Urothelium cell line (cell line): ENCODE data around the gene SERPINA1.
"Not testable (repeated sequence)": the region's sequence is repeated elsewhere in the genome, so short reads cannot be mapped to it uniquely, and the experiment has no call there.

ENCODE experiments used
- DNase-seq: peaks from one replicate; pipeline ENCODE4 v3.0.0; 2011; ENCODE audit warnings: low spot score, mixed read lengths
- FAIRE-seq: peaks from 2 replicates; lab custom pipeline; 2011; peaks lifted over from hg19 to GRCh38; lab: Jason Lieb, UNC

The SERPINA1 gene

DNA sequence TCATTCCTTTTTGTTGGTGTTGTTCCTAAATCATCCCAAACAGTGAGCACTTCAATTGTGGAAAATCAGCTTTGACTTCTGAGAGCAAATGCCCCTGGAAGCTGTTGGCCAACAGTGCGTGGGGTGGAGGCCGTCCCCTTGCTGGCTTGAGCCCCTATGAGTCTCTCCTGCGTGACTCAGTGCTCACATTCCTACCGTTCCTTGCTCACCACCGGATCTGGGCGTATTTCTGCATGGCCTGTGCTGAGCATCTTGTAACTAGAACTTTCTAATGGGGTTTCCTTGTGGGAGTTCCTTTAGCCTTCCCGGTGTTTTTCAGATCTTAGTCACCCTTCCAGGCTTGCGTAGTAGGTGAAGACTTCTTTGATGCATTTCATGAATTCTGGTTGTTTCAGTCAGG is 14.7 kb downstream of the SERPINA1 start:
- DNase-seq: peak; percentile 81
- FAIRE-seq: no peak

DNA sequence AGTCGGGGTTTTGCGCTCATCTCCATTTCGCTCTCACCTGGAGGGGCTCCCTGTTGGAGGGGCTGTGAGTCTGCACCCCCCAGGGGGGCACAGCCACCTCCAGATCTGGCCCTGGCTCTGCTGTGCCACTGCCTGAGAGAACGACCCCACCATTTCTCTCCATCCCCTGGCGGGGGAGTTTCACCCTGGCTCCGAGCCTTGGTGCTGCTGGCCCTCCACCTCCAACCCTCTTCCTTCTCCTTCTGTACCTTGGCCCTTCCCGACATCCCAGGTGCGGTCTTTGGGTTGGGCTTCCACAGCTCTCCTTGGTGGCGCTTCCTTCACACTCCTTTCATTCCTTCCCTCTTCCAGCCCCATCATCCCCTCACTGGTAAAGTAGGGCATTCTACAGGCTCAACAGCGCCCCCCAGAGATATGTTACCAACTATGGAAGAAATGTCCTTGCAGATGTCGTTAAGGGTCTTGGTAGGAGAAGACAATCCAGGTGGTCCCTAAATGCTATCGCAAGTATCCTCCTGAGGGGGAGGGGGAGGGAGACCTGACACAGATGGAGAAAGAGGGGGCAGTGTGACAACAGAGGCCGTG is 16.3 kb downstream of the SERPINA1 start:
- FAIRE-seq (no peak), DNase-seq (no peak)

DNA sequence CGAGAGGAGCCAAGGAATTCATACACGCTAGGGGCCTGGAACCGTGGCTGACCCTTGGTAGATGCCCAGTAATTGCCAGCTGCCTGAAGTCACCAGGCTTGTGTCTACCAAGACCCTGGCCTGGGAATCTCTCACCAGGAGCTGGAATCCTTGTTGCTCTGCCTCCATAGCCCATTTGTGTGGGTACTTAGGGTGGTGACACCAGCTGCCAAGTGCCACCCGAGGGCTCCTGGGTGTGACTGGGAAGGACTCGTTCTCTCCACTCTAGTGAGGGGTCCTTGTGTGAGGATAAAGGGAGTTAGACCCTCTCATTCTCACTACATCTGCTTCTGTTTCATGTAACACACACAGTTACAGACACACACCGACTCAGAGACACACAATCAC is 17.9 kb downstream of the SERPINA1 start:
- DNase-seq (no peak), FAIRE-seq (no peak)

DNA sequence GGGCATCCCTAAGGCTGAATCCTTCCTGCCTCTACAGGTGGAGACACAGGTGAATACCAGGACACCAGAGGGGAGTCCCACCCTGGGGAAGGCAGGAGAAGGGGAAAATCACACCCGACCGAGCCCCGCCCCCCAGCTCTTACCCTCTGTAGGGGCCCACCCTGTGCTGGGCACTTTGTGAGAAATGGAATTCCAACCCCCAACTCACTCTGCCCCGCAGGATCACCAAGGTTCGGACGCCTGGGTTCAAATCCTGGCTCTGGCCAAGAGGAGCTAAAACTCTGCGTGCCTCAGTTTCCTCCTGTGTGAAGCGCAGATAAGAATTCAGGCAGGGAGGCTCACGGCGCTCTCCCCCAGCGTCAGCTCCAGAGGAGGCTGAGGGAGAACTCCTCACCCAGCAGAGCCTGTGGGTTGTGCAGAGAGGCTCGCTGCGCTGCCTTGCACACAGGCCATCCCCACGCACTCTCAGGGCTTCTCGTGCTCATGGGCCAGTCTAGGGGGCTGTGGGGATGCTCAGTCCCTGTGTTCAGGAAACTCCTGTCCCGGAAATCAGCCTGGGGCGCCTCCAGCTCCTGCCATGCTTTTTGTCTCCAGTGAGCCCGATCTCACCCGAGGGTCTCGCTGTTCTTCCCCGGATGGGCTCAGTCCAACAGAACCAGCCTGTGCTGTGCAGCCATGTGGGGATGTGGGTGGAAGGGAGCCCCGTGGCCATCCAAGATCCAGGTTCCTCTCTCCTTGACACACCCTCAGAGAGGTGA is 18.5 kb downstream of the SERPINA1 start:
- DNase-seq, FAIRE-seq: not testable (repeated sequence)

DNA sequence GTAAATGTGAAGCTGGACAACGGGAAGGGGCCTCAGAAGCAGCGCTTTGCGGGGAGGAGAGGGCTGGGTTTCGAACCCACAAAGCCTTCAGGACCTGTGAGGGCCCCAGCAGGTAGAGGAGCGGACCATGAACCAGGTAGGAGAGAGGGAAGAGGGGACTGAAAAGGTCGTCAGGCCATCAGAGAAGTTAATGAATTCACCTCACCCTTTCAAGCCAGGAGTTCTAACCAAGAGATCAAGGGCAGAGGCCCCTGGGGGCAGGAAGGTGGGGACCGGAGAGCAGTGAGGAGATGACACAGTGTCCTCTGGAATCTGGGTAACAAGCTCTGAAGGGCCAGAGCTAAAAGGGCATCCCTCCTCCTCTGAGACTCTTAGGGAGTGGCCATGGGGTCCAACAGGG is 19.4 kb downstream of the SERPINA1 start:
- DNase-seq (no peak), FAIRE-seq (no peak)

DNA sequence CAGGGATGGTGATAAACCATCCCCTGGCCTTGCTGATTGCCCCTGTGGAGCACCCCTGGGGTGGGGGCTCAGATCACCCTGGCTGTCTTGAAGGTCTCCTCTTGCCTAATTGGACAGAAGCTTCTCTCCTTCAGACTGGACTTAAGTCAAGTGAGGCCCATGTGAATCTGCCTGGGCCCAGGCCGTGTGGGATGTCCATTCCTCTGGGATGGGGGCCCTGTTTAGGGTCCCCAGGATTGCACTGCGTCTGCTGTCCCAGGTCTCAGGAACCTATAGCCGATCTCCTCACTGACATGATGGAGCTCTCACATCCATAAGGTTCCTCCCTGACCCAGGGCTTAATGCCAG is 20.2 kb downstream of the SERPINA1 start:
- FAIRE-seq: no peak
- no peak for DNase-seq

DNA sequence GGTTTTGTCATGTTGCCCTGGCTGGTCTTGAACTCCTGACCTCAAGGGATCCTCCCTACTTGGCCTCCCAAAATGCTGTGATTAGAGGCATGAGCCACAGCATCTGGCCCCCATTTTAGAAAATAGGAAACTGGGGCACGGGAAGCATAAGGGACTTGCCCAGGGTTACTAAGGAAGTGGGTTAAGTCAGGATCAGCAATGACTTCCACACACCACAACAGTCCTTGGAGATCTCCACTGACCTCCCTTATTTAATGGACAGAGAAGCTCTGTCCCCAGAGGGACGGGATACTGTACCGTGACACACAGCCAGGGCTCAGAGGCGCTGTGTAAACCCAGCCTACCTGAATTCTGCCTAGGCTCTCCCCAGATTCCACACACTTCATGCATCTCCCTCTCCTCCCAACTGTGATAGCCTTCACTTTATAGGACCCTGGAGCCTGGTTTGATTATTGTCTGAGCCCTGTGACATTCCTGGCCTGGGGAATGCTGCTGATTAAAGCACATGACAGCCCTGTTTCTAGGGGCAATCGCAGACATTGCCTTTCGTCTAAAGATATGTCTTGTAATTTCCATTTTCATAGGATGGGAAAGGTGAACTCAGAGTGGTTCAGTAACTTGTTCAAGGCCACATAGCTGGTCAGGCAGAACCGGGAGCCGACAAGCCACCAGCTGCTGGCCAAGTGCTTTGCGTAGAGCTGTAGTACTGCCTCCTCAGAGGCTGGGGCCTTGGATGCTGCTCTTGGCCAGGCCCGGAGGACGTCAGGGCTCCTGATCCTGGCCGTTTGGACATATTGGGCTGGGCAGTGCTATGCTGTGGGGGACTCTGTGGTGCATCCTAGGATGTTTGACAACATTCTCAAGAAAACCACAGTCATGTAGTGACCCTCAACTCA is 20.8 kb downstream of the SERPINA1 start:
- DNase-seq (no peak), FAIRE-seq (no peak)

DNA sequence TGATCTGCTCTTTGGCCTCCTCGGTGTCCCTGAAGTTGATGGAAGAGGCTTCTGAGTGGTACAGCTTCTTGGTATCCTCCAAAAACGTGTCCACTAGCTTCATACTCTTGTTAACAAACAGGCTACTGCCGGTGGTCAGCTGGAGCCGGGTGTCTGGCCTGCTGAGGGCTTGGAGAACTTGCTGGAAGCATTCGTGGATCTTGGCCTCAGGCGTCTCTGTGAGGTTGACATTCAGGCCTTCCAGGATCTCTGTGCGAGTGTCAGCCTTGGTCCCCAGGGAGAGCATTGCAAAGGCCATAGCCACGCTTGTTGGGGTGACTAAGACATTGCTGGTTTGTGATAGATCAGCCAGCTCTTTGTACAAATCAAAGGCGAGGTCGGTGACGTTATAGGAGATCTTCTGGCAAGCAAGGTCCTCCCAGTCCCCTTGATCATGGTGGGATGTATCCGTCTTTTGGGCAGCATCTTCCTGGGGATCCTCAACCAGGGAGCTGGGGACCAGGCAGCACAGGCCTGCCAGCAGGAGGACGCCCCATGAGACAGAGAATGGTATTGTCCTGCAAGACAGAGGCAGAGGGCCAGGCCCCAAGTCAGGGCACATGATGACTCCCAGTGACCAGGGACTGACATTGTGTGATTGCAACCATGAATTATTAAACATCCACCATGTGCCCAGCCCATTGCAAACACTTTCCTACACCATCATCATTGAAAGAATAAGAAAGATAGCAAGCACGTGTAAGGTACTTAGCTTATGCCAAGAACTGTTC is 22.1 kb downstream of the SERPINA1 start, which contains the start of gene SERPINA2:
Gene SERPINA2 (minus strand): TSS at position 553 of the 770 bp plus-strand sequence.
- FAIRE-seq (no peak), DNase-seq (no peak)

DNA sequence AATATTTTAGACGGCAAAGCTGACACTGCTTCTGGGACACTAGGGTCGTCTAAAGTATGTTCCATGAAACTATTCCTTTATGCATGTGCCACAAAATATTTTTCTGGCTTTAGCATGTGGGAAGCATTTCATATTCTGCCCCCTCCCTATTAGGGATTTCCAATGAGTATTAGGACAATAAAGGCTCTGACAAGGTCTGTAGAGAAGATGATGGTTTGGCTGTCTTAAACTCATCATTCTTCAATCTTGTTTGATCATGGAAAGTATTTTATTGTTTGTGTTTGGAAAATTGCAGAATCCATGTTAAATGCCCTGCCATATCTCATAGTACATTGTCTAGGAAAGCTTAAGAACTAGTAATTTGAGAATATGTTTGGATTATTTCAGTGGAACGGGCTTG is 22.8 kb downstream of the SERPINA1 start:
- DNase-seq (no peak), FAIRE-seq (no peak)

DNA sequence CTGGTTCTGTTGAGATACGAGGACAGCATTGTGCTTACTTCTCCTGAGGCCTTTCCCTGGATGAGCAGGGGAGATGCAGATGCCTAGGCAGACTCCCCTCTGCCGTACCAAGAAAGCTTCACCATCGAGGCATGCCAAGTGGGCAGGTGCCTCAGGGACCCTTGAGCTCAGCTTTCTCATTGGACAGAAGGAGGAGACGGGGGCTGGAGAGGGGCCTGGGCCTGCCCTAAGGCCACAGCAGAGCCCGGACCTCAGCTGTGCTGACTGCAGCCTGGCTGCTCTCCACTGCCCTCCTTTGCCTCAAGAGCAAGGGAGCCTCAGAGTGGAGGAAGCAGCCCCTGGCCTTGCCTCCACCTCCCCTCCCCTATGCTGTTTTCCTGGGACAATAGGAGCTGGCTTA is 23.4 kb downstream of the SERPINA1 start:
- DNase-seq (no peak), FAIRE-seq (no peak)

DNA sequence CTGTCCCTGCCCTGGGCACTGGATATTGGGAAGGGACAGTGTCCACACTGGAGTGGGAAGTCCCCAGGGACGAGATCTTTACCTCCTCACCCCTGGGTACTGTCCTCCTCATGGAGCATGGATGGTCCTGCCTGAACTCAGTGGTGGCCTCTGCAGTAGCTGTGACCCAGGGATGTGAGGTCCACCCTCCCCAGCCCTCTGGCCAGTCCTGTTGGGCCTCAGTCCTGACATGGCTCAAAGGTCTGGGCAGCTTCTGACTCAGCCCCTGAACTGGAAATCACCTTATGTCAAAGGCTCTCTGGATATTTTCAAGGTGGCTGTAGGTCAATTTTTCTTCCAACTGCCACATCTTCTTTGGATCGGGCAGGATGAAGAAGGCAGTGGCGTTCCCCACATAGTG is 24.4 kb downstream of the SERPINA1 start:
- FAIRE-seq (no peak), DNase-seq (no peak)

DNA sequence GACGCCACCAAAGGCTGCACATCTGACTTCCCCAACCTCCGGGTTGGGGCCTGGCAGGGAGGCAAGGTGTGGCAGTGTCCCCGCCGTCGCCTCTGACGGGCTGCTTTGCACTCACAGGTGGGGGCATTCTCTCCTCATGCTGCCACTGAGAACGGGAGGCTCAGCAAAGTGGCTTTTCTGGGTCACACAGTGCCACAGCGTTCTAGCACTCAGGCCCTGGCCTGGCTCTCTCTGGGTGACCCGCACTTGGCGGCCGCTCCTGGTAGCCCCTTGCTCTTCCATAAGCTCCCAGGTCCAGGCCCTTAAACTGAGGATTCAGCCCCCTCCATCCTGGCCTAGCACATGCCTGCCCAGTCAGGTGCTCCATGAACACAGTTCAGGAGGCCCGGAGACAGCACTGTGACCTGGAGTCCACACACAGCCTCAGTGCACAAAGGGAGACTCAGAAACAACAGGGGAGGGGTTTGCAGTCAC is 25.2 kb downstream of the SERPINA1 start:
- no peak for FAIRE-seq
- no peak for DNase-seq

DNA sequence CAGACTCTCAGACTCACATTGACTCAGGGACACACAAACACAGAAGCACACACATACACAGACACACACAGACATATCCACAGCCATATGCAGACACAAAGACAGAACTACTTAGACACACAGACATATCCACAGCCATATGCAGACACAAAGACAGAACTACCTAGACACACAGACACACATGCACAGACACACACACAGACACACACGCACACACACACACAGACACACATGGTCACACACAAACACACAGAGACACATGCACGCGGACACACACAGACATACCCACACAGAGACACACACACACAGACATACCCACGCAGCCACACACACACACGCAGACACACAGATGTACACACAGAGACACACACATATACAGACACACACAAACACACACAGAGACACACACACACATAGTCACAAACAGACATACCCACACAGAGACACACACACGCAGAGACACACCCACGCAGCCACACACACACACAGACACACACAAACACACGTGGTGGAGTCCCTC is 25.7 kb downstream of the SERPINA1 start:
- DNase-seq (no peak), FAIRE-seq (no peak)

DNA sequence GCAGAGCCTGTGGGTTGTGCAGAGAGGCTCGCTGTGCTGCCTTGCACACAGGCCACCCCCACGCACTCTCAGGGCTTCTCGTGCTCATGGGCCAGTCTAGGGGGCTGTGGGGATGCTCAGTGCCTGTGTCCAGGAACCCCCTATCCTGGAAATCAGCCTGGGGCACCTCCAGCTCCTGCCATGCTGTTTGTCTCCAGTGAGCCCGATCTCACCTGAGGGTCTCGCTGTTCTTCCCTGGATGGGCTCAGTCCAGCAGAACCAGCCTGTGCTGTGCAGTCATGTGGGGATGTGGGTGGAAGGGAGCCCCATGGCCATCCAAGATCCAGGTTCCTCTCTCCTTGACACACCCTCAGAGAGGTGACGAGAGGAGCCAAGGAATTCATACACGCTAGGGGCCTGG is 26.7 kb downstream of the SERPINA1 start:
- FAIRE-seq (no peak), DNase-seq (no peak)

DNA sequence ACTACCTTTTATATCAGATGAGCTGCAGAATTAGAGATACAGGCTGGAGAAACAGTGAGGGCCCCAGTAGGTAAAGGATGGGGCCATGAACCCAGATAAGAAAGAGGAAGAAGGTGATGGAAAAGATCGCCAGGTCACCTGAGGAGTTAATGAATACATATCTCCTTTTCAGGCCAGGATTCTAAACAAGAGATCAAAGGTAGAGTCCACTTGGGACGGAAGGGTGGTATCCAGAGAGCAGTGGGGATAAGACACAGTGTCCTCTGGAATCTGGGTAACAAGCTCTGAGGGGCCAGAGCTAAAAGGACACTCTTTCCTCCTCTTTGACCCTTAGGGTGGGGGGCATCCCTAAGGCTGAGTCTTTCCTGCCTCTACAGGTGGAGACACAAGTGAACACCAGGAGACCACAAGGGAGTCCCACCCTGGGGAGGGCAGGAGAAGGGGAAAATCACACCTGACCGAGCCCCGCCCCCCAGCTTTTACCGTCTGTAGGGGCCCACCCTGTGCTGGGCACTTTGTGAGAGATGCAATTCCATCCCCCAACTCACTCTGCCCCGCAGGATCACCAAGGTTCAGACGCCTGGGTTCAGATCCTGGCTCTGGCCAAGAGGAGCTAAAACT is 27.3 kb downstream of the SERPINA1 start:
- DNase-seq: no peak
- no peak for FAIRE-seq

DNA sequence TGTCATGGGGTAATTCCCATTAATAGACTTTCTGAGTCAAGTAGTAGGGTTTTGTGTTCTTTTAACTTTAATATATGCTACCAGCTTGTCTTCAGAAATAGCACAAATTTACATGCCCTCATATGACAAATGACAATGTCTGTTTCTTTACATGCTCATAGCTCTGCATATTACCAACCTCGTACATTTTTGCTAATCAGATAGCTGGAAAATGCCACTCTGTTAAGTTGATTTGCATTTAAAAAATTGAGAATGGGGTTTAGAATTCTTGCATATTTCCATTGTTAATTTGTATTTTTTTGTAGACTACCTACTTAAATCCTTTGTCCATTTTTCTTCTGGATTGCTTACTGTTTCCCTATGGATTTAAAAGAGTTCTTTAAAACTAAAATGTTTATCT is 31.2 kb downstream of the SERPINA1 start:
- DNase-seq (no peak), FAIRE-seq (no peak)

DNA sequence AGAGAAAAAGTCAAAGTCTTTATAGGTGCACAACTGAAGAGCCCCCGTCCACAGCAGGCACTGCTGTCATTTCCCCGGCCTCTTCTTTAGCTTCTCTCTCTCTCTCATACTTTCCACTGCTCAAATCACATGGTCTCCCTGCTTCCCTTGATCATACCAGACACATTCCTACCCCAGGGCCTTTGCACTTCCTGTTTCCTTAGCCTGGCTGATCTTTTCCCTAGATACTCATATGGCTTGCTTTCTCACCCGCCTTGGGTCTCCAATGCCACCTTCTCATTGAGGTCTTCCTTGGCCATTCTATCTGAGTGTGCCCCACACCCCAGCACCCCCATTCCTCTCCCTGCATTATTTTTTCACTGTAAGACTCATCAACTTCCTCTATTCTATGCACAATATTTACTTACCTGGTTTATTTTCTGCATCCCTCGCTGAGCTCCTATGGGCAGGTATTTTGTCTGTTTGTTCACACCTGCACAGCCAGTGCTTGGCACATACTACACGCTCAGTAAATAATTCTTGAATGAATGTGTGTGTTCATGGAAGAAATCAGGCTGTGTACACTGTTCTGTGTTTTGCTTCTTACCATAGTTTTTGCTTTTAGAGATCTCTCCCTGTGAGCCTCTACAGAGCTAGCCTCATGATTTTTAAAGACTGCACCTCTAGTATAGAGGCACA is 31.9 kb downstream of the SERPINA1 start:
- DNase-seq (no peak), FAIRE-seq (no peak)

DNA sequence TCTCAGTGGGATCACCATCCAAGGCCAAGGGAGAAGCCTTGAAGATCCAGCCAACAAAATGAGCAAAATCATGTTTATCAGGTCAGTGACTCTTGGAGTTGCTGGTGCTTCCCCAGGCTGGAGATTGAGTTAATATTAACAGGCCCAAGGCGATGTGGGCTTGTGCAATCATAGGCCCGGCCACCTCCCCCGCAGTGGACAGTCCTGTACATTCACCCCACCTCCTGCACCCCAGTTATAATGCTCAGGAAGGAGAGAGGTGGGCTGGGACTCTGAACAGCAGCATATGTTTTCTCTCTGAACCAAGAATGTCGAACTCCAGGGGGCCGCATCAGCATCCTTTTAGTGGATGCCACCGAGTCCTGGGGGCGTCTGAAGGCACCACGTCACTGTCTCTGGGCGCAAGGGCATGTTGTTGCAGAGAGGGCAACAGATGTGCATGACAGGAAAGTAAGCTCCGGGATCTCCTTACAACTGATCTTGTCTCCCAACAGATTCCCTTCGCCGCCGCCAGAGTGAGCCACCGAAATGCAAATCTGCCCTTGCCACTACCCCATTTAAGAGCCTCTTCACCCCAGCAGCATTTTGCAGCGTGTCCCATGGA is 33.1 kb downstream of the SERPINA1 start:
- DNase-seq (no peak), FAIRE-seq (no peak)

DNA sequence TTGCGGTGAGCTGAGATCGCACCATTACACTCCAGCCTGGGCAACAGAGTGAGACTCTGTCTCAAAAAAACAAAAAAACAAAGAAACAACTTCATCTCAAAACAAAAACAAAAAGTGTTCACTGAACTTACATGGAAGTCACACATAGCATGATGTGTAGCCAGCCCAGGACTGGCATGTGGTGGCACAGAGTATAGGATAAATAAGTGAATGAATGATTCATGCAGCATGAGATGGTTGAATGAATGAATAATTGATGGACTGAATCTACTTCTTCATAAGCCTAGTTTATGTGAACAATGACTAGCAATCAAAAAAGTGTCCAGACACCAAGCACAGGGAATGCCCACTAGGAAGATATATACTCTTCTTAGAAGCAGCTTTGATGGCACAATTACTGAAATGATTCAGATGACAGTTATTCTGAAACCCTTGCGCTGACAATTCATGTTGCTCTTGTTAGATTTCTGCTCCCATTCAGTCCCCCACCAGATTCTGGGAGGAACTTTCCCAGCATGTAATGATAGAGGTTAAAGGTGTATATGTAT is 33.7 kb downstream of the SERPINA1 start:
- DNase-seq (no peak), FAIRE-seq (no peak)
